Hepatocyte (in vitro differentiated cells): ENCODE data around the gene GOLT1A.

ENCODE experiments used
- CTCF ChIP-seq: fragments of 200-600 bp; sonication (generic); IDR thresholded peaks from 2 replicates; pipeline ENCODE4 v1.5.1; 2016; ENCODE audit warnings: antibody characterized with exemption, mild to moderate bottlenecking; ENCODE audit not compliant: poor library complexity
- EZH2 ChIP-seq: fragments of 200-600 bp; sonication (generic); IDR thresholded peaks from 2 replicates; pipeline ENCODE4 v1.6.1; 2016; ENCODE audit warnings: antibody characterized with exemption, mild to moderate bottlenecking, borderline replicate concordance
- EZH2phosphoT487 ChIP-seq: fragments of 200-600 bp; sonication (generic); IDR thresholded peaks from one replicate; pipeline ENCODE4 v1.6.1; 2018; ENCODE audit warnings: antibody characterized with exemption, mild to moderate bottlenecking, low read depth, moderate library complexity; ENCODE audit not compliant: unreplicated experiment, severe bottlenecking

GRCh38 chr1:204155881-204156280 lies 57.9 kb downstream of the GOLT1A start:
- no peak for TF ChIP-seq CTCF
- TF ChIP-seq EZH2 = no peak
- TF ChIP-seq EZH2phosphoT487 = no peak
